ENCODE data around the gene KIFC1.

DNA sequence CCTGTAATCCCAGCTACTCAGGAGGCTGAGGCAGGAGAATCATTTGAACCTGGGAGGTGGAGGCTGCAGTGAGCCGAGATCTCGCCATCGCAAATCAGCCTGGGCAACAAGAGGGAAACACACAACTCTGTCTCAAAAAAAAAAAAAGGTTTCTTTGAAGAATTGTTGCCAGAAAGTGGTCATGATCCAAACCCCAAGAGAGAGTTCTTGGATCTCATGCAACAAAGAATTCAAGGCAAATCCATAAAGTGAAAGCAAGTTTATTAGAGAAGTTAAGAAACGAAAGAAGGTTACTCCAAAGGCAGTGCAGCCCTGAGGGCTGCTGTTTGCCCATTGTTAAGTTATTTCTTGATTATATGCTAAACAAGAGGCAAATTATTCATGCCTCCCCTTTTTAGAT lies 14.5 kb upstream of the KIFC1 start:
- no peak for TF ChIP-seq POLR2A (IDR thresholded peaks at IDR 0.05)
- TF ChIP-seq CTCF (IDR thresholded peaks at IDR 0.05 in 4 of 5, conservative IDR thresholded peaks at IDR 0.05 in 1 of 5) = no peak

Data from gastrocnemius medialis (tissue), 4 donors.